D721Med (cell line): ENCODE data around the gene TLK1.

Experiments
- DNase-seq: peaks from one replicate; pipeline ENCODE4 v3.0.0; 2011; ENCODE audit warnings: low spot score; ENCODE audit not compliant: insufficient read length
- FAIRE-seq: peaks from 2 replicates; lab custom pipeline; 2011; peaks lifted over from hg19 to GRCh38; lab: Jason Lieb, UNC
- CTCF ChIP-seq: IDR thresholded peaks from 2 replicates; pipeline ENCODE4 v1.5.1; 2012; ENCODE audit warnings: mild to moderate bottlenecking, control low read depth; ENCODE audit not compliant: insufficient read depth; ENCODE audit errors: missing control alignments

Gene TLK1

GRCh38 chr2:171142398-171142797 is 18.3 kb downstream of the TLK1 start:
- peak; percentile 80 for FAIRE-seq
- DNase-seq, result no peak
- no peak for TF ChIP-seq CTCF

GRCh38 chr2:171141320-171141719 is 19.4 kb downstream of the TLK1 start:
- DNase-seq, result no peak
- no peak for FAIRE-seq
- no peak for TF ChIP-seq CTCF

GRCh38 chr2:171139860-171140259 is 20.8 kb downstream of the TLK1 start:
- FAIRE-seq (no peak), DNase-seq (no peak)
- no peak for TF ChIP-seq CTCF

- no peak for TF ChIP-seq CTCF
- FAIRE-seq (no peak), DNase-seq (no peak)
Observed at GRCh38 chr2:171136024-171136423, 24.7 kb downstream of the TLK1 start.

GRCh38 chr2:171134624-171135230 is 26.0 kb downstream of the TLK1 start:
- FAIRE-seq, result no peak
- no peak for DNase-seq

GRCh38 chr2:171132086-171132485 is 28.6 kb downstream of the TLK1 start:
- FAIRE-seq, result no peak
- no peak for TF ChIP-seq CTCF
- no peak for DNase-seq

More at GRCh38 chr2:171134624-171135230, 26.0 kb downstream of the TLK1 start:
- TF ChIP-seq CTCF, result no peak

GRCh38 chr2:171128461-171128860 is 32.2 kb downstream of the TLK1 start:
- no peak for DNase-seq
- TF ChIP-seq CTCF, result no peak
- FAIRE-seq, result no peak
